GM13977 (cell line): ENCODE measurements around the gene LMNB1.

Experiments
- DNase-seq: peaks from one replicate; pipeline ENCODE4 v3.0.0; 2012; ENCODE audit warnings: low spot score
- CTCF ChIP-seq: IDR thresholded peaks from 2 replicates; pipeline ENCODE4 v1.5.1; 2012; ENCODE audit warnings: mild to moderate bottlenecking, control low read depth; ENCODE audit not compliant: insufficient read depth; ENCODE audit errors: extremely low read depth, missing control alignments
- in situ Hi-C: fragments of 300-500 bp; cut with MboI; formaldehyde crosslinking; loops from one replicate; pipeline ENCODE4 v1.12.0; 2022; ENCODE audit warnings: low sequenced_read_pairs, low pct_unique_long_range_greater_than_20kb, mixed read lengths, inconsistent platforms; ENCODE audit not compliant: unreplicated experiment

LMNB1 gene

GRCh38 chr5:126745259-126745992 is 31.5 kb upstream of the LMNB1 start:
- TF ChIP-seq CTCF: no peak

GRCh38 chr5:126746290-126746689 is 30.6 kb upstream of the LMNB1 start:
- no peak for TF ChIP-seq CTCF
- DNase-seq: no peak
- in situ Hi-C loops: no loop called here

More at GRCh38 chr5:126745259-126745992, 31.5 kb upstream of the LMNB1 start:
- DNase-seq: no peak
- in situ Hi-C loops: no loop called here

GRCh38 chr5:126752081-126752785 is 24.7 kb upstream of the LMNB1 start:
- in situ Hi-C loops: no loop called here
- no peak for TF ChIP-seq CTCF
- DNase-seq: no peak

- in situ Hi-C loops: no loop called here
- TF ChIP-seq CTCF: no peak
- DNase-seq: no peak
Observed at GRCh38 chr5:126753227-126753626, 23.7 kb upstream of the LMNB1 start.

GRCh38 chr5:126754609-126755008 is 22.3 kb upstream of the LMNB1 start:
- no peak for TF ChIP-seq CTCF
- no peak for DNase-seq
- in situ Hi-C loops: no loop called here

- in situ Hi-C loops: no loop called here
- no peak for DNase-seq
- no peak for TF ChIP-seq CTCF
Observed at GRCh38 chr5:126755593-126755992, 21.3 kb upstream of the LMNB1 start.
